Caco-2 (cell line): ENCODE measurements around the gene PARVB. TPM values are rescaled to one million over a fixed set of nuclear protein-coding genes. Genes with fewer than 3 reads are reported as not detected.
A peak's percentile ranks its signal among the peaks of the same experiment; 100 is the strongest.

ENCODE experiments used
- BruUV-seq: library from RNA; stranded (reverse); fragments of 400-500 nt; replicated peaks from 2 replicates; lab custom pipeline; 2021; lab: Mats Ljungman, UMichigan
- CTCF ChIA-PET: fragments of 300-600 bp; sonication (Branson Sonifier 250); formaldehyde crosslinking; loops from one replicate; lab custom pipeline; 2022; ENCODE audit warnings: antibody characterized with exemption; lab: Charles Lee
- POLR2A ChIA-PET: fragments of 300-600 bp; sonication (Branson Sonifier 250); formaldehyde crosslinking; loops from one replicate; lab custom pipeline; 2022; ENCODE audit warnings: antibody characterized with exemption; lab: Charles Lee
- DNase-seq, 2 experiments: peaks; one replicate each; pipeline versions ENCODE4 v3.0.0 to v3.0.0-alpha.2; 2020 to 2022
- H3K27me3 ChIP-seq: replicated peaks from 2 replicates; pipeline ENCODE4 v1.6.0; 2011; ENCODE audit warnings: low read length; ENCODE audit not compliant: control insufficient read depth, insufficient read depth
- H3K36me3 ChIP-seq: 2 replicates; pipeline ENCODE4 v1.5.1; 2011; ENCODE audit warnings: low read length; ENCODE audit not compliant: control insufficient read depth, insufficient read depth
- H3K4me1 ChIP-seq: fragments of 250-450 bp; sonication (Bioruptor Pico); 2 replicates; pipeline ENCODE4 v1.5.1; 2020; ENCODE audit warnings: mild to moderate bottlenecking
- H3K4me3 ChIP-seq: 2 replicates; pipeline ENCODE4 v1.5.1; 2011; ENCODE audit warnings: low read depth, mild to moderate bottlenecking, control low read depth, low read length
- H3K9me3 ChIP-seq: fragments of 250-450 bp; sonication (Bioruptor Pico); 2 replicates; pipeline ENCODE4 v1.5.1; 2020; ENCODE audit warnings: mild to moderate bottlenecking, moderate library complexity
- H3K27ac Mint-ChIP-seq: one replicate; pipeline ENCODE4 v1.8.0; 2022; ENCODE audit warnings: mixed read lengths; ENCODE audit not compliant: unreplicated experiment
- H3K27me3 Mint-ChIP-seq: one replicate; pipeline ENCODE4 v1.8.0; 2022; ENCODE audit warnings: mixed read lengths; ENCODE audit not compliant: insufficient read depth, unreplicated experiment
- H3K36me3 Mint-ChIP-seq: one replicate; pipeline ENCODE4 v1.8.0; 2022; ENCODE audit warnings: mild to moderate bottlenecking, mixed read lengths; ENCODE audit not compliant: insufficient read depth, unreplicated experiment
- H3K4me1 Mint-ChIP-seq: one replicate; pipeline ENCODE4 v1.8.0; 2022; ENCODE audit warnings: low read depth, mixed read lengths; ENCODE audit not compliant: unreplicated experiment
- H3K4me3 Mint-ChIP-seq: one replicate; pipeline ENCODE4 v1.8.0; 2022; ENCODE audit warnings: mild to moderate bottlenecking, moderate library complexity, mixed read lengths; ENCODE audit not compliant: unreplicated experiment
- H3K9me3 Mint-ChIP-seq: one replicate; pipeline ENCODE4 v1.8.0; 2022; ENCODE audit warnings: mixed read lengths; ENCODE audit not compliant: unreplicated experiment
- CTCF ChIP-seq, 2 experiments: fragments of 200-600 bp in 1 of 2; IDR thresholded peaks; 1 replicate in 1 of 2; 2 replicates in 1 of 2; pipeline versions ENCODE4 v1.5.1 to v1.8.0; 2011 to 2022; ENCODE audit warnings: antibody characterized with exemption in 1 of 2, control low read depth in 1 of 2, inconsistent platforms in 1 of 2, low read depth in 1 of 2, low read length in 1 of 2, mild to moderate bottlenecking in 1 of 2, moderate library complexity in 1 of 2; ENCODE audit not compliant: insufficient read depth in 1 of 2, severe bottlenecking in 1 of 2, unreplicated experiment in 1 of 2
- intact Hi-C: fragments of 100-400 bp; cut with micrococcal nuclease; formaldehyde crosslinking; loops from one replicate; pipeline ENCODE4 v1.10.0; 2022; ENCODE audit not compliant: unreplicated experiment
- total RNA-seq: library from RNA; stranded (reverse); gene quantifications from 2 replicates; pipeline ENCODE4 v1.2.3, GENCODE V29; 2022

Gene PARVB
- total RNA-seq, 1 experiment from 2014 or later = 28.8 TPM

- Mint-ChIP-seq H3K27ac (no peak overlapping the region), H3K27me3 (no peaks in the 10 kb centered on the region), H3K4me1 (peaks cover 7% of the 10 kb centered on the region), H3K9me3 (no peaks in the 10 kb centered on the region), H3K36me3 (peaks cover 6% of the 10 kb centered on the region), H3K4me3 (no peak overlapping the region)
- no peak for DNase-seq
- H3K4me1 ChIP-seq = no peaks in the 10 kb centered on the region
- H3K4me3 ChIP-seq = no peak overlapping the region
- ChIA-PET CTCF (no interaction called here), POLR2A (no interaction called here)
- H3K9me3 ChIP-seq = no peaks in the 10 kb centered on the region
- H3K27me3 ChIP-seq = no peaks in the 10 kb centered on the region
- TF ChIP-seq CTCF (IDR thresholded peaks at IDR 0.05; ENCODE audit: insufficient read depth in 1 of 2, low read depth in 1 of 2, low read length in 1 of 2, severe bottlenecking in 1 of 2, unreplicated experiment in 1 of 2) = no peak
- intact Hi-C loops = no loop called here
- H3K36me3 ChIP-seq = no peaks in the 10 kb centered on the region
- BruUV-seq = no TSS peak
Observed at GRCh38 chr22:44042249-44043218, 18.4 kb downstream of the PARVB start.

- no peak for DNase-seq
- H3K27me3 Mint-ChIP-seq = no peaks in the 10 kb centered on the region
- H3K9me3 Mint-ChIP-seq = no peaks in the 10 kb centered on the region
- no TSS peak for BruUV-seq
- H3K9me3 ChIP-seq = no peaks in the 10 kb centered on the region
- H3K36me3 Mint-ChIP-seq = peaks cover 4% of the 10 kb centered on the region
- no peaks in the 10 kb centered on the region for H3K36me3 ChIP-seq
- H3K4me1 ChIP-seq = no peaks in the 10 kb centered on the region
- no peak for TF ChIP-seq CTCF (IDR thresholded peaks at IDR 0.05; ENCODE audit: insufficient read depth in 1 of 2, low read depth in 1 of 2, low read length in 1 of 2, severe bottlenecking in 1 of 2, unreplicated experiment in 1 of 2)
- intact Hi-C loops = no loop called here
- H3K27ac Mint-ChIP-seq = no peak overlapping the region
- no peak overlapping the region for H3K4me3 Mint-ChIP-seq
- ChIA-PET CTCF (no interaction called here), POLR2A (no interaction called here)
- no peaks in the 10 kb centered on the region for H3K27me3 ChIP-seq
- no peak overlapping the region for H3K4me3 ChIP-seq
- H3K4me1 Mint-ChIP-seq = peaks cover 7% of the 10 kb centered on the region
Observed at GRCh38 chr22:44045145-44045544, 21.0 kb downstream of the PARVB start.

GRCh38 chr22:44046485-44047141 is 22.5 kb downstream of the PARVB start:
- H3K9me3 ChIP-seq = no peaks in the 10 kb centered on the region
- H3K27me3 ChIP-seq = no peaks in the 10 kb centered on the region
- H3K36me3 ChIP-seq = no peaks in the 10 kb centered on the region
- Mint-ChIP-seq H3K9me3 (no peaks in the 10 kb centered on the region), H3K36me3 (no peaks in the 10 kb centered on the region), H3K27ac (peak overlapping the region; percentile 42), H3K27me3 (no peaks in the 10 kb centered on the region), H3K4me3 (no peak overlapping the region), H3K4me1 (peaks cover 7% of the 10 kb centered on the region)
- no peak overlapping the region for H3K4me3 ChIP-seq
- no TSS peak for BruUV-seq
- DNase-seq = no peak
- CTCF ChIA-PET = no interaction called here
- intact Hi-C loops = no loop called here
- no peaks in the 10 kb centered on the region for H3K4me1 ChIP-seq
- POLR2A ChIA-PET = interaction anchor here (0.7 kb wide), 1 partner anchor 750 kb away, joined by 3 read pairs; no protein-coding TSS in a partner anchor
- no peak for TF ChIP-seq CTCF (IDR thresholded peaks at IDR 0.05; ENCODE audit: insufficient read depth in 1 of 2, low read depth in 1 of 2, low read length in 1 of 2, severe bottlenecking in 1 of 2, unreplicated experiment in 1 of 2)
